ENCODE measurements around the gene METTL16. TPM values are rescaled to one million over a fixed set of nuclear protein-coding genes. Genes with fewer than 3 reads are reported as not detected.

METTL16 gene
- total and polyA plus RNA-seq, 9 of the 15 experiments (the other 6 are each of a cell fraction or from before 2014, with no cell fraction given), result 12.1 to 30.5 (median 19.8) TPM

DNA sequence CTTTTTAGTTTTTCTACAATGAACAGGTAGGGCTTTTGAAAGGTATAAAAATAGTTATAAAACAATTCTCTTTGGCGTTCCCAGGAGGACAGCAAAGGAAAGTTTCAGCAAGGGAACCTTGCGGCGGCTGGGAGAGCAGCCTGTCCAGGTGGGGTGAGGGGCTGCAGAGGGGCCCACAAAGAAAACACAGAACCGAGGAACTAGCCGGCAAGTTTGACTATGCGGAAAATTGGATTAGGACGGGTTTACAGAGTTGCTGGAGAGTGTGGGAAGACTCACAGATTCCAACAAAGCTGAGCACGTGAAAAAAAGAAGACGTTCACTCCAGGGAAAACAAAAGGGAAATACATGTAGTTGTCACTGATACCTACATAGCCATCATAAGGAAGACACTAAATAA, 40.2 kb upstream of the METTL16 start:
- WGBS (ENCODE audit: insufficient coverage, low coverage, missing lambda C conversion rate), result 18% methylated on average over 9 of the region's 9 CpGs
- Histone ChIP-seq H3K9me1 (ENCODE audit: control insufficient read depth, insufficient read depth, low read length) (no peaks in the 10 kb centered on the region), H3K36me3 (ENCODE audit: control insufficient read depth, insufficient read depth, low read length) (no peaks in the 10 kb centered on the region), H3K4me2 (ENCODE audit: insufficient read depth, low read length) (no peak overlapping the region), H3K79me2 (ENCODE audit: control insufficient read depth, insufficient read depth, low read length) (no peaks in the 10 kb centered on the region), H3K4me3 (no peak overlapping the region), H3K27ac (ENCODE audit: extremely low read depth, low read depth, low read length) (no peak overlapping the region), H2AFZ (ENCODE audit: low read depth, low read length) (no peak overlapping the region), H4K20me1 (replicated peaks; ENCODE audit: control insufficient read depth, insufficient read depth, low read length) (no peaks in the 10 kb centered on the region), H3K4me1 (replicated peaks in 1 of 2; ENCODE audit: control insufficient read depth in 2 of 2, insufficient read depth in 2 of 2, low read length in 2 of 2) (no peaks in the 10 kb centered on the region; a peak in 1 of 5 replicates), H3K27me3 (ENCODE audit: control insufficient read depth in 2 of 2, insufficient read depth in 2 of 2, low read length in 2 of 2) (peaks cover 8 to 11% of the 10 kb centered on the region in 2 experiments; a peak in 2 of 5 replicates), H3K9ac (ENCODE audit: insufficient read depth in 1 of 2, low read depth in 2 of 2, low read length in 2 of 2) (no peak overlapping the region), H3K9me3 (replicated peaks; ENCODE audit: control insufficient read depth, insufficient read depth, low read depth, low read length) (no peaks in the 10 kb centered on the region)
- BruUV-seq (replicated peaks), result no TSS peak
- CTCF ChIA-PET (ENCODE audit: low intra/inter-chr PET ratio), result no interaction called here
- no peak for ATAC-seq
- in situ Hi-C loops (cut with MboI), result no loop called here
- no peak for FAIRE-seq
- DNase-seq (ENCODE audit: extremely low read depth in 1 of 4, low spot score in 3 of 4), result no peak
- intact Hi-C loops (cut with micrococcal nuclease), result no loop called here
- POLR2A ChIA-PET, result no interaction called here
- TF ChIP-seq STAT5A (IDR thresholded peaks at IDR 0.05; ENCODE audit: borderline replicate concordance, low read length) (no peak), PHTF2 (CRISPR knock-in tag; IDR thresholded peaks at IDR 0.05) (no peak), ZC3H11A (IDR thresholded peaks at IDR 0.05; ENCODE audit: low read depth, low read length) (no peak), TRIM24 (IDR thresholded peaks at IDR 0.05) (no peak), ZNF347 (CRISPR knock-in tag; IDR thresholded peaks at IDR 0.05; ENCODE audit: low read depth) (no peak), SMARCB1 (IDR thresholded peaks at IDR 0.05; ENCODE audit: insufficient read length, low read depth) (no peak), FOXA3 (CRISPR knock-in tag; conservative IDR thresholded peaks at IDR 0.05 in 1 of 2, IDR thresholded peaks at IDR 0.05 in 1 of 2) (no peak), ZNF764 (CRISPR knock-in tag; IDR thresholded peaks at IDR 0.05; ENCODE audit: low read depth) (no peak), EP400 (IDR thresholded peaks at IDR 0.05) (no peak), RBM14 (IDR thresholded peaks at IDR 0.05; ENCODE audit: borderline replicate concordance, insufficient read depth, low read depth, low read length) (no peak), FOSL1 (tag; conservative IDR thresholded peaks at IDR 0.05) (no peak), ZNF253 (CRISPR knock-in tag; conservative IDR thresholded peaks at IDR 0.05) (no peak), DACH1 (IDR thresholded peaks at IDR 0.05; ENCODE audit: partially characterized antibody) (no peak), SRF (CRISPR knock-in tag; IDR thresholded peaks at IDR 0.05) (no peak), HDGF (IDR thresholded peaks at IDR 0.05) (no peak), ZNF76 (CRISPR knock-in tag; IDR thresholded peaks at IDR 0.05; ENCODE audit: borderline replicate concordance) (no peak), HSF4 (CRISPR knock-in tag; IDR thresholded peaks at IDR 0.05; ENCODE audit: borderline replicate concordance) (no peak)
- TF ChIP-seq, protein P1, sequence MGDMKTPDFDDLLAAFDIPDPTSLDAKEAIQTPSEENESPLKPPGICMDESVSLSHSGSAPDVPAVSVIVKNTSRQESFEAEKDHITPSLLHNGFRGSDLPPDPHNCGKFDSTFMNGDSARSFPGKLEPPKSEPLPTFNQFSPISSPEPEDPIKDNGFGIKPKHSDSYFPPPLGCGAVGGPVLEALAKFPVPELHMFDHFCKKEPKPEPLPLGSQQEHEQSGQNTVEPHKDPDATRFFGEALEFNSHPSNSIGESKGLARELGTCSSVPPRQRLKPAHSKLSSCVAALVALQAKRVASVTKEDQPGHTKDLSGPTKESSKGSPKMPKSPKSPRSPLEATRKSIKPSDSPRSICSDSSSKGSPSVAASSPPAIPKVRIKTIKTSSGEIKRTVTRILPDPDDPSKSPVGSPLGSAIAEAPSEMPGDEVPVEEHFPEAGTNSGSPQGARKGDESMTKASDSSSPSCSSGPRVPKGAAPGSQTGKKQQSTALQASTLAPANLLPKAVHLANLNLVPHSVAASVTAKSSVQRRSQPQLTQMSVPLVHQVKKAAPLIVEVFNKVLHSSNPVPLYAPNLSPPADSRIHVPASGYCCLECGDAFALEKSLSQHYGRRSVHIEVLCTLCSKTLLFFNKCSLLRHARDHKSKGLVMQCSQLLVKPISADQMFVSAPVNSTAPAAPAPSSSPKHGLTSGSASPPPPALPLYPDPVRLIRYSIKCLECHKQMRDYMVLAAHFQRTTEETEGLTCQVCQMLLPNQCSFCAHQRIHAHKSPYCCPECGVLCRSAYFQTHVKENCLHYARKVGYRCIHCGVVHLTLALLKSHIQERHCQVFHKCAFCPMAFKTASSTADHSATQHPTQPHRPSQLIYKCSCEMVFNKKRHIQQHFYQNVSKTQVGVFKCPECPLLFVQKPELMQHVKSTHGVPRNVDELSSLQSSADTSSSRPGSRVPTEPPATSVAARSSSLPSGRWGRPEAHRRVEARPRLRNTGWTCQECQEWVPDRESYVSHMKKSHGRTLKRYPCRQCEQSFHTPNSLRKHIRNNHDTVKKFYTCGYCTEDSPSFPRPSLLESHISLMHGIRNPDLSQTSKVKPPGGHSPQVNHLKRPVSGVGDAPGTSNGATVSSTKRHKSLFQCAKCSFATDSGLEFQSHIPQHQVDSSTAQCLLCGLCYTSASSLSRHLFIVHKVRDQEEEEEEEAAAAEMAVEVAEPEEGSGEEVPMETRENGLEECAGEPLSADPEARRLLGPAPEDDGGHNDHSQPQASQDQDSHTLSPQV (IDR thresholded peaks at IDR 0.05), result no peak
- TF ChIP-seq, protein P2, sequence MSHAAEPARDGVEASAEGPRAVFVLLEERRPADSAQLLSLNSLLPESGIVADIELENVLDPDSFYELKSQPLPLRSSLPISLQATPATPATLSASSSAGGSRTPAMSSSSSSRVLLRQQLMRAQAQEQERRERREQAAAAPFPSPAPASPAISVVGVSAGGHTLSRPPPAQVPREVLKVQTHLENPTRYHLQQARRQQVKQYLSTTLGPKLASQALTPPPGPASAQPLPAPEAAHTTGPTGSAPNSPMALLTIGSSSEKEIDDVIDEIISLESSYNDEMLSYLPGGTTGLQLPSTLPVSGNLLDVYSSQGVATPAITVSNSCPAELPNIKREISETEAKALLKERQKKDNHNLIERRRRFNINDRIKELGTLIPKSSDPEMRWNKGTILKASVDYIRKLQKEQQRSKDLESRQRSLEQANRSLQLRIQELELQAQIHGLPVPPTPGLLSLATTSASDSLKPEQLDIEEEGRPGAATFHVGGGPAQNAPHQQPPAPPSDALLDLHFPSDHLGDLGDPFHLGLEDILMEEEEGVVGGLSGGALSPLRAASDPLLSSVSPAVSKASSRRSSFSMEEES (CRISPR knock-in tag; IDR thresholded peaks at IDR 0.05), result no peak

All from K562 (cell line).